ENCODE data around the gene CAMK2D. TPM values are rescaled to one million over a fixed set of nuclear protein-coding genes. Genes with fewer than 3 reads are reported as not detected.

CAMK2D gene
- total RNA-seq, 1 donor: 378 TPM

- DNase-seq (ENCODE audit: low read depth): no peak
- no peak for TF ChIP-seq CTCF (IDR thresholded peaks at IDR 0.05; ENCODE audit: insufficient read depth, low read length)
- H3K4me3 ChIP-seq (ENCODE audit: low read depth, low read length): no peak overlapping the region
These were observed 184.4 kb downstream of the CAMK2D start for GRCh38 chr4:113576947-113577678.

- TF ChIP-seq CTCF (IDR thresholded peaks at IDR 0.05; ENCODE audit: insufficient read depth, low read length): no peak
- peak; percentile 64 for DNase-seq (ENCODE audit: low read depth)
- H3K4me3 ChIP-seq (ENCODE audit: low read depth, low read length): no peak overlapping the region
These were observed 186.1 kb downstream of the CAMK2D start for GRCh38 chr4:113575401-113575800.

DNA sequence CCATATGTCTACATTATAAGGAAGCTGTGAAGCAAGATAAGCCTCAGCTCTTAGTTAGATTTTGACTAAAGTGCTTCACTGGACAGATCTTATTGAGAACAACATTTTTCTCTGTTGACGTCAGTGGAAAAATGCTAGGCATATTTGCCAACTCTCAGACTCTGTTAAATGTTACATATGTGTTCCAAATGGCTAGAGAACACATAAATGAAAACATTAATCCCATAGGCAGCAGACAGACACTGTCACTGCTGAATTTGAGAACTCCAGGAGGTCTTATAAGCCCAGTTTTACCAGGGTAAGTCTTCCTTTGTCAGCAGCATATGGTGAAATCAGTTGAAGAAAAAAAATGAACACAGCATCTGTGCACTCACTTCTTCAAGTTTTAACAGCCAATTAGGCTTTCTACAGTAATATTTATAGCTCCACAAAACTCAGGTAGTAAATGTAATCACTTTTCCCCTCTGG is 186.9 kb downstream of the CAMK2D start:
- TF ChIP-seq CTCF (IDR thresholded peaks at IDR 0.05; ENCODE audit: insufficient read depth, low read length): no peak
- peak; percentile 88 for DNase-seq (ENCODE audit: low read depth)
- no peak overlapping the region for H3K4me3 ChIP-seq (ENCODE audit: low read depth, low read length)

- TF ChIP-seq CTCF (IDR thresholded peaks at IDR 0.05; ENCODE audit: insufficient read depth, low read length): no peak
- no peak overlapping the region for H3K4me3 ChIP-seq (ENCODE audit: low read depth, low read length)
- no peak for DNase-seq (ENCODE audit: low read depth)
These were observed 188.9 kb downstream of the CAMK2D start for GRCh38 chr4:113572620-113573019.

- no peak for TF ChIP-seq CTCF (IDR thresholded peaks at IDR 0.05; ENCODE audit: insufficient read depth, low read length)
- no peak for DNase-seq (ENCODE audit: low read depth)
- no peak overlapping the region for H3K4me3 ChIP-seq (ENCODE audit: low read depth, low read length)
These were observed 195.3 kb downstream of the CAMK2D start for GRCh38 chr4:113566015-113566795.

DNA sequence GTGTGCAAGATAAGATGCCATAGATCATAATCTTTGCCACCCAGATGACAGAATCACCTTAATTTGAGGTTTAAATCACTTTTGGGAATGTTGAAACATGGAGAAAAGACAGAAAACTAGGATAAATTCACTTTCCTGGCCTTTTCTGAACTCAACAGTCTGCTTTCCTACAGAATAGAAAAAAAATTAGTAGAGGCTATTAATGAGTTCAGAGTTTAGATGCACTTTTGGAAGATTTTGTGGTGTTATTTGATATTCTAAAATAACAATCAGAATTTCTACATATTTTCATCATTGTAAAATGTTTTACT is 195.9 kb downstream of the CAMK2D start:
- H3K4me3 ChIP-seq (ENCODE audit: low read depth, low read length): no peak overlapping the region
- DNase-seq (ENCODE audit: low read depth): no peak
- TF ChIP-seq CTCF (IDR thresholded peaks at IDR 0.05; ENCODE audit: insufficient read depth, low read length): no peak

All from fibroblast of the aortic adventitia (primary cell).